Sigmoid colon (tissue), 7 donors: ENCODE measurements around the gene PZP. TPM values are rescaled to one million over a fixed set of nuclear protein-coding genes. Genes with fewer than 3 reads are reported as not detected.
"Not testable (repeated sequence)": the region's sequence is repeated elsewhere in the genome, so short reads cannot be mapped to it uniquely, and the experiment has no call there.

Source experiments
- DNase-seq: peaks from one replicate; pipeline ENCODE4 v3.0.0-alpha.2; 2019
- H3K27ac ChIP-seq, 4 donors: fragments of 200-600 bp; sonication (generic); one replicate each; pipeline ENCODE4 v1.5.1; 2016 to 2019; ENCODE audit warnings: mild to moderate bottlenecking in 1 of 4
- H3K27me3 ChIP-seq, 3 donors: fragments of 200-600 bp; sonication (generic); one replicate each; pipeline ENCODE4 v1.5.1; 2019; ENCODE audit warnings: mild to moderate bottlenecking in 1 of 3
- H3K36me3 ChIP-seq, 4 donors: fragments of 200-600 bp; sonication (generic); one replicate each; pipeline ENCODE4 v1.5.1; 2016 to 2019
- H3K4me1 ChIP-seq, 4 donors: fragments of 200-600 bp; sonication (generic); one replicate each; pipeline ENCODE4 v1.5.1; 2017 to 2019
- H3K4me3 ChIP-seq, 4 donors: fragments of 200-600 bp; sonication (generic); one replicate each; pipeline ENCODE4 v1.5.1; 2017 to 2019; ENCODE audit warnings: mild to moderate bottlenecking in 2 of 4, moderate library complexity in 1 of 4
- H3K9me3 ChIP-seq, 4 donors: fragments of 200-600 bp in 3 of 4; sonication (generic) in 3 of 4; one replicate each; pipeline versions ENCODE4 v1.5.1 to v1.6.1; 2013 to 2019
- CTCF ChIP-seq, 4 experiments: fragments of 450-650 bp in 3 of 4; fragments of 200-600 bp in 1 of 4; IDR thresholded peaks; one replicate each; pipeline ENCODE4 v1.5.1; 2016 to 2019; ENCODE audit warnings: antibody characterized with exemption in 4 of 4, mild to moderate bottlenecking in 3 of 4, moderate library complexity in 2 of 4
- EP300 ChIP-seq, 4 donors: sonication (generic); formaldehyde crosslinking; IDR thresholded peaks; one replicate each; pipeline ENCODE4 v1.6.1; 2017; ENCODE audit warnings: antibody characterized with exemption in 4 of 4
- POLR2A ChIP-seq, 2 donors: fragments of 450-650 bp; IDR thresholded peaks; one replicate each; pipeline ENCODE4 v1.6.1; 2016; ENCODE audit warnings: antibody characterized with exemption in 2 of 2, mild to moderate bottlenecking in 2 of 2, moderate library complexity in 2 of 2
- POLR2AphosphoS5 ChIP-seq, 4 donors: sonication (generic); formaldehyde crosslinking; IDR thresholded peaks; one replicate each; pipeline ENCODE4 v1.6.1; 2017; ENCODE audit warnings: antibody characterized with exemption in 4 of 4
- WGBS, 2 donors: extraction: QIAGEN DNeasy Blood & Tissue Kit; methylation state at CpG; one replicate each; pipeline ENCODE4 v1.1.7; 2013; 5-methylcytosine and 5-hydroxymethylcytosine counted together
- intact Hi-C: fragments of 100-400 bp; cut with DNase I; formaldehyde crosslinking; loops from one replicate; pipeline ENCODE4 v1.15.1; 2023
- polyA plus RNA-seq, 3 donors: library from polyadenylated mRNA; stranded (reverse); fragments of 200-250 nt; gene quantifications; one replicate each; pipeline ENCODE4 v1.2.3, GENCODE V29; 2013
- total RNA-seq, 4 donors: library from RNA; depleted of rRNA; stranded (reverse); fragments of >200 nt; gene quantifications; one replicate each; pipeline ENCODE4 v1.1.0, GENCODE V29; 2016
- donor health status: healthy with polysubstance abuse.
- donor health status: Bipolar disorder and iron deficiency.
- donor health status: healthy.

PZP gene
- total and polyA plus RNA-seq, 7 donors = 0.07 to 0.28 TPM; not detected in 5

GRCh38 chr12:9253464-9253863, 45.3 kb upstream of the PZP start:
- Histone ChIP-seq H3K27me3 (no peaks in the 10 kb centered on the region), H3K4me1 (peaks cover 0 to 6% (median 0%) of the 10 kb centered on the region in 4 donors), H3K36me3 (no peaks in the 10 kb centered on the region), H3K9me3 (no peaks in the 10 kb centered on the region), H3K27ac (no peak overlapping the region), H3K4me3 (no peak overlapping the region)
- DNase-seq = no peak
- intact Hi-C loops = no loop called here
- TF ChIP-seq CTCF (IDR thresholded peaks at IDR 0.05) = no peak
- no peak for TF ChIP-seq POLR2AphosphoS5 (IDR thresholded peaks at IDR 0.05)
- no peak for TF ChIP-seq POLR2A (IDR thresholded peaks at IDR 0.05)
- TF ChIP-seq EP300 (IDR thresholded peaks at IDR 0.05) = no peak
- 24 to 28% methylated on average over 5 of the region's 5 CpGs for WGBS, 2 donors

DNA sequence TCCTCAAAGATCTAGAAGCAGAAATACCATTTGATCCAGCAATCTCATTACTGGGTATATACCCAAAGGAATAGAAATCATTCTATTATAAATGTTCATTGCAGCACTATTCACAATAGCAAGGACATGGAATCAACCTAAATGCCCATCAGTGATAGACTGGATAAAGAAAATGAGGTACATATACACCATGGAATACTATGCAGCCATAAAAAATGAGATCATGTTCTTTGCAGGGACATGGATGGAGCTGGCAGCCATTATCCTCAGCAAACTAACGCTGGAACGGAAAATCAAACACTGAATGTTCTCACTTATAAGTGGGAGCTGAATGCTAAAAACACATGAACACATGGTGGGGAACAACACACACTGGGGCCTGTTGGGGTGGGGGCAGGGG, 44.6 kb upstream of the PZP start:
- H3K27ac ChIP-seq, H3K36me3 ChIP-seq, DNase-seq, H3K4me1 ChIP-seq, H3K9me3 ChIP-seq, H3K4me3 ChIP-seq, intact Hi-C loops, H3K27me3 ChIP-seq: not testable (repeated sequence)
- WGBS, 2 donors = 92 to 95% methylated on average over 2 of the region's 2 CpGs

DNA sequence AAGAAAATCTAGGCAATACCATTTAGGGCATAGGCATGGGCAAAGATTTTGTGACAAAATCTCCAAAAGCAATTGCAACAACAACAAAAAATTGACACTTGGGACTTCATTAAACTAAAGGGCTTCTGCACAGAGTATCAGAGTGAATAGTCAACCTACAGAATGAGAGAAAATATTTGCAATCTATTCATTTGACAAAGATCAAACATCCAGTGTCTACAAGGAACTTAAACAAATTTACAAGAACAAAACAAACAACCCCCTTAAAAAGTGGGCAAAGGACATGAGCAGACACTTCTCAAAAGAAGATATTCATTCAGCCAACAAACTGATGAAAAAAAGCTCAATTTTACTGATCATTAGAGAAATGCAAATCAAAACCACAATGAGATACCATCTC, 44.1 kb upstream of the PZP start:
- Histone ChIP-seq H3K9me3 (no peaks in the 10 kb centered on the region), H3K4me3 (no peak overlapping the region), H3K27ac (no peak overlapping the region), H3K36me3 (no peaks in the 10 kb centered on the region), H3K27me3 (no peaks in the 10 kb centered on the region), H3K4me1 (peaks cover 0 to 6% (median 0%) of the 10 kb centered on the region in 4 donors)
- TF ChIP-seq POLR2A (IDR thresholded peaks at IDR 0.05) (no peak), EP300 (IDR thresholded peaks at IDR 0.05) (no peak), POLR2AphosphoS5 (IDR thresholded peaks at IDR 0.05) (no peak), CTCF (IDR thresholded peaks at IDR 0.05) (no peak)
- no peak for DNase-seq
- intact Hi-C loops = no loop called here

GRCh38 chr12:9248435-9248834, 40.2 kb upstream of the PZP start:
- no peak for DNase-seq
- no peaks in the 10 kb centered on the region for H3K9me3 ChIP-seq
- no peaks in the 10 kb centered on the region for H3K27me3 ChIP-seq
- H3K36me3 ChIP-seq = no peaks in the 10 kb centered on the region
- no peak for TF ChIP-seq CTCF (IDR thresholded peaks at IDR 0.05)
- TF ChIP-seq POLR2AphosphoS5 (IDR thresholded peaks at IDR 0.05) = no peak
- no peak for TF ChIP-seq EP300 (IDR thresholded peaks at IDR 0.05)
- TF ChIP-seq POLR2A (IDR thresholded peaks at IDR 0.05) = no peak
- no peaks in the 10 kb centered on the region for H3K4me1 ChIP-seq
- 75 to 91% methylated on average over 3 of the region's 3 CpGs for WGBS, 2 donors
- H3K27ac ChIP-seq = no peak overlapping the region
- intact Hi-C loops = no loop called here
- no peak overlapping the region for H3K4me3 ChIP-seq

DNA sequence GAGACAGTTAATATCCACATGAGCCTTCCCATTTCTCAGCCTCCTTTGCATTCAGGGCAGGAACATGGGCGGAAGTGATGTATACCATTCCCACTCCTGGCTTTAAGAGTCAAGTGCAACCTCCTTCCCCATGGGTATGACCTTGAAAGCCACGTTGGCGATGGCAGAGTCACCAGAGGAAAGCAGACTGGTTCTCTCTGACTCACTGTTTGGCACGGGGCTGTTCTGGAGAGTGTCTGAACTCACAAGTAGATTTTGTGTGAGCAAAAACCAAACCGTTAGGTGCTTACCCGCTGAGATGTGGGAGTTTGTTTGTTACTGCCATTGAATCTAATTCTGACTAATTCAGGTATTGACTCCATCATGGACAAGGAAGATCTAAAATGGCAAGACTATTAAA, 36.7 kb upstream of the PZP start:
- no peak overlapping the region for H3K27ac ChIP-seq
- DNase-seq = no peak
- 61 to 66% methylated on average over 6 of the region's 6 CpGs for WGBS, 2 donors
- no peak overlapping the region for H3K4me3 ChIP-seq
- no peaks in the 10 kb centered on the region for H3K27me3 ChIP-seq
- H3K36me3 ChIP-seq = no peaks in the 10 kb centered on the region
- H3K9me3 ChIP-seq = no peaks in the 10 kb centered on the region
- H3K4me1 ChIP-seq = no peaks in the 10 kb centered on the region
- intact Hi-C loops = no loop called here
- TF ChIP-seq POLR2A (IDR thresholded peaks at IDR 0.05) (no peak), EP300 (IDR thresholded peaks at IDR 0.05) (no peak), POLR2AphosphoS5 (IDR thresholded peaks at IDR 0.05) (no peak), CTCF (IDR thresholded peaks at IDR 0.05) (no peak)
